HG03457 (cell line): ENCODE measurements around the gene MAN1B1.
"Not testable (repeated sequence)": the region's sequence is repeated elsewhere in the genome, so short reads cannot be mapped to it uniquely, and the experiment has no call there.

Experiments used
- ATAC-seq: cut with Tn5 transposase; IDR thresholded peaks from one replicate; pipeline ENCODE4 v1.9.1; 2021; ENCODE audit warnings: moderate number of reproducible peaks; ENCODE audit not compliant: unreplicated experiment

Gene MAN1B1

DNA sequence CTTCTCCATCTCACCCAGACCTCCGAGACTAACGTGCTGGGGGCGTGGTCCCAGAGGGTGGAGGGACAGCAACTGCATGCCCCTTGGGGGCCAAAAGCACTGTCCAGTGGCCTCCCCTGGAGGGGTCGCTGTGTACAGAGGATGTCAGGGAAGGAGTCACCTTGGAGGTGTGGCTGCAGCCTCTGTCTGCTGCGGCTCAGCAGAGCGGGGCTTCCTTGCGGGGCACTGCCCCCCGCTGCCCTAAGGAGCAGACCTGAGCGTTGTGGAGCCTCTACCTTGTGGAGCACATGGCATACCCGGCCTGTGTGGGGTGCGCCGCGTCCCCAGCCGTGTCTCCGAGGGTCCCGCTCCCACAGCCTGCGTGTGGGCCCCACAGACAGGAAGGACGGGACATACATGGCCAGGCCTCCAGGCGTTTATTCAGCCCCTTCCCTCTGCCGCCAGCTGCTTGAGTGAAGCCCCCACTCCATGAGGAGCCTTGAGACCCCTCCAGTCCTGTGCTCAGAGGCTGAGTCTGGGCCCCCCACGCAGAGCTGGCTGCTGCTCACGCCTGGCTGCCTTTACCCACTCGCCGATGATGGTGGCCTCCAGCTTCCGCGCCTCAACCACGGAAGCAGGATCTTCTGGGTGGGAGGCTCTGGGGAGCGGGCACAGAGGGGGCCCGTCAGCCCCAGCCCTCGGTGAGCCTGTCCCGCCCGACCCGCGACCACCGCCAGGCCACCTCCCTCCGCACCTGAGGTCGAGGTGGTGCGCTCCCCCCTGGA lies 23.5 kb downstream of the MAN1B1 start:
- no peak for ATAC-seq

DNA sequence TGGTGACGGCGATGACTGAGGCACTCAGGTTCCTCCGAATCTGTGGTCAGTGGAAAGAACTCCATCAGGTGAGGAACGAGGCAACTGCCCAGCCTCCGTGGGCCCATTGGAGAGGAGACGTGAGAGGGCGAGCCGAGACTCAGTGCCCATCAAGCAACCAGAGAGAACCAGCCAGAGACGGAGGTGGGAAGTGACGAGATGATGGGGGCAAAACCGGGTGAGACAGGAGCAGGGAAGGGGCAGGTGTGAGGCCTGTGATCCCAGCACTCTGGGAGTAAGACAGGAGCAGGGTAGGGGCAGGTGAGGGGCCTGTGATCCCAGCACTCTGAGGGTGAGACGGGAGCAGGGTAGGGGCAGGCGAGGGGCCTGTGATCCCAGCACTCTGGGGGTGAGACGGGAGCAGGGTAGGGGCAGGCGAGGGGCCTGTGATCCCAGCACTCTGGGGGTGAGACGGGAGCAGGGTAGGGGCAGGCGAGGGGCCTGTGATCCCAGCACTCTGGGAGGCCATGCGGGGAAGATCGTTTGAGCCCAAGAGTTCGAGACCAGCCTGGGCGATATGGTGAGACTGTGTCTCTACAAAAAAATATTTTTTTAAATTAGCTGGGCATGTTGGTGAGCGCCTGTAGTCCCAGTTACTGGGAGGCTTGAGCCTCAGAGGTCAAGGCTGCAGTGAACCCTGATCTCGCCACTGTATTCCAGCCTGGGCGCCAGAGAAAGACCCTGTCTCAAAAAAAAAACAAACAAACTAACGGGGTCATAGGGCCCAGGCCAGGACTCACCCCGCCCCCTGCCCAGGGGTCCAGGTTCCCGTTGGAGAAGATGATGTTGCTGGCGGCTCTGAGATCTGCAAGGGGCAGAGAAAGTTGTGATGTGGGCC lies 24.4 kb downstream of the MAN1B1 start:
- no peak for ATAC-seq

DNA sequence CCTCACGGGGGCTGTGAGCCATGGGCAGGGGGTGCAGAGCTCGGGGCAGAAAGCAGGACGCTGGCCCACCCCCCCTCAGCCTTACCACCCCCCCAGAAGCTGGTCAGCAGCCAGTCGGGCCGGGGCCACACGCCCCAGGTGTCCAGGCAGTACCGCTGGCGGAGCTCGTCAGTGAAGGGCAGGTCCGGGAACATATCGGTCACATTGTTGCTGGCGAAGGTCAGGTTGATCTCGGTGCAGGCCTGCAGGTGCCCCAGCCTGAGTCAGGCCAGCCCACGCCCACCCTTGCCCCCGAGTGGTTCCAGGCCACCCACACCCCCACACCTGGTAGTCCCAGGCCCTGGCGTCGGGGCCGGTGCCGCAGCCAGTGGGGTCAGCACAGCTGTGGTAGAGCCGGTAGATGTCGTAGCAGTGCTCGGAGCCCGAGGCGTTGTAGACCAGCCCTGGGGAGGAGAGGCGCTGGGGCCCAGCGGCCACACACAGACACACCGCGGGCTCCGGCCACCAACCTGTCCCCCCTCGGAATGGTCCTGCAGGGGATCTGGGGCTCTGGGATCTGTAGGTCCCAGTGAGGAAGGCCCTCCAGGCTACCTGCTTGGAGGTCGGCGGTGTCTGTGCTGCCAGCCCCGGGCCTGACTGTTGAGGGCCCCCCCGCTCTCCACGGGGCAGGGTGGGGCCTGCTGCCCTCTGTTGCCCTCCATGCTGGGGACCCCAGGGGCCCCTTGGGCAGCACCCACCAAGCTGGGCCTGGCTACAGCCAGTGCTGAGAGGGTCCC lies 25.2 kb downstream of the MAN1B1 start:
- no peak for ATAC-seq

DNA sequence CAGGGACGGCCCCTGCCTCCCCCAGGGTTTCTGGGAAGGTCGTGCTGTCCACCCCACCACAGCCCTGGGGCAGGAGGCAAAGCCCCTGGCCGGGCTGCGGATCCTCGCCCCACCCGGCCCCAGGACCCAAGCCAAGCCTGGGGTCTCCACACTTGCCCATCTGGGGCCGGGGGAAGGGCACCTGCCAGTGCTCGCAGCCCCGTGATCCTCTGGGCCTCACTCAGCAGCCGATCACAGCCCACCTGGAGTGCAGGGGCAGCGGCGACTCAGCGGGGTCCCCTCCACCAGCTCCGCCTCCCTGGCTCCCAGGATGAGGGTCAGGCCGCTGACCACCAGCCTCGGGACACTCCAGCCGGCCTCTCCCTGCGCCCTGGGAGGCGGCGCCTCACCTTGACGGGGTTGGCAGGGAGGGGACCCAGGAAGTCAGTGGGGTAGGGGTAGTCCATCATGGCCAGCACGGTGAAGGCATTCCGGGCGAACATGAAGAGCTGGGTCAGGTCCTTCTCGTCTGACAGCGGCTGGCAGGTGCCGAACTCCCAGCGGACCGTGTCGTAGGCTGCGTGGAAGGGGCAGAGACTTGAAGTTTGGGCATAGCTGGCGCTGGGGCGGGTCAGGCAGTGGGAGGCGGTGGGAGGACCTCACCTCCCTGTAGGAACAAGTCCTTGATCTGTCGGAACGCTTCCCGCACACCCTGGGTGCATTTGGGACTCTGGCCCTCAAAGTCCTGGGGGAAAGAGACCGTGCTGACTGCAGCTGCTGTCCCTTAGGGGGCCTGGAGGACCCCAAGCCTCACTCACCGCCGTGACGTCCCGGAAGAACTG lies 26.0 kb downstream of the MAN1B1 start:
- ATAC-seq: no peak

DNA sequence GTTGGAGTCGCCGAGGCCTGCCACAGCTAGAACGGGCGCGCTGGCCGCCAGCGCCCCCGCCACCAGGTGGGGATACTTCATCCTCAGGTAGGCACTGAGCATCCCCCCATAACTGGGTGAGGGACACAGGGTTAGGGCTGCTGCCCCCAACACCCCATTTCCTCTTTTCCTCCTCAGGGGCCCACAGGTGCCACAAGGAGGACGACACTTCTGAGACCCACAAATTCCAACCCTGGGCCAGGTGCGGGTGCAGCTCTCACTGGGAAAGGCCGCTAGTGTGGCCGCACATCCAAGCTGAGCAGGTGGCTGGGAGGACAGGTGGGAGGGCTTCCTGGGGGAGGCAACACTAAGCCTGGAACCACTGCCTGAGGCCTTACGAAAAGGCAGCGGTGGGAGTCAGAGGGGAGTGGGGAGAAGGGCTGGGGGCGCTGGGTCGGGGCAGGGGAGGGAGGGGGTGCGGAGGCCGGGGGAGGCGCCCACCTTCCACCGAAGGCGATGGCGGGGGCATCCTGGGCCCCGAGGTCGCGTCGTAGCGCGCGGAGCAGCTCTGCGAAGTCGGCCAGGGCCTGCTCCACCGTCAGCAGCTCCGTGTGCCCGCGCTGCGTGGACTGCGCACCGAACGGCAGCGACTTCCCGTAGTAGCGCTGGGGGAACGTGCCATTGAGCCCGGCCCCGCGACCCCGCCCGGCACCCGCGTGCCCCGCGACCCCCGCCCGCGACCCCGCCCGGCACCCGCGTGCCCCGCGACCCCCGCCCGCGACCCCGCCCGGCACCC lies 26.8 kb downstream of the MAN1B1 start:
- ATAC-seq: no peak

DNA sequence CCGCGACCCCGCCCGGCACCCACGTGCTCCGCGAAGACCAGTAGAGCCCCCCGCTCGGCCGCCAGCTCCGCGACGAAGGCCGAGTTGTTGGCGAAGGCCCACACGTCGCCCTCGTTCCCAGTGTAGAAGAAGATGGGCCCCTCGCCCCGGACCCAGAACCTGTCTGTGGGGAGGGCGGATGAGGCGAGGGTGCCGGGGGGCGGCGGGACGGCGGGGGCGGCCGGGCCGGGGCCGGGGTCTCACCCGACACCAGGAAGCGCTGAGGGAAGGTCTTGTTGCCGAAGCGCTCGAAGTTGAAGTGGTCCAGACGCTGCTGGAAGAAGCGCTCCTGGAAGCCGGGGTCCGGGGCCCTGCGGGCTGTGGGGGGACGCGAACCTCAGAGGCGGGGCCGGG lies 27.4 kb downstream of the MAN1B1 start:
- no peak for ATAC-seq

DNA sequence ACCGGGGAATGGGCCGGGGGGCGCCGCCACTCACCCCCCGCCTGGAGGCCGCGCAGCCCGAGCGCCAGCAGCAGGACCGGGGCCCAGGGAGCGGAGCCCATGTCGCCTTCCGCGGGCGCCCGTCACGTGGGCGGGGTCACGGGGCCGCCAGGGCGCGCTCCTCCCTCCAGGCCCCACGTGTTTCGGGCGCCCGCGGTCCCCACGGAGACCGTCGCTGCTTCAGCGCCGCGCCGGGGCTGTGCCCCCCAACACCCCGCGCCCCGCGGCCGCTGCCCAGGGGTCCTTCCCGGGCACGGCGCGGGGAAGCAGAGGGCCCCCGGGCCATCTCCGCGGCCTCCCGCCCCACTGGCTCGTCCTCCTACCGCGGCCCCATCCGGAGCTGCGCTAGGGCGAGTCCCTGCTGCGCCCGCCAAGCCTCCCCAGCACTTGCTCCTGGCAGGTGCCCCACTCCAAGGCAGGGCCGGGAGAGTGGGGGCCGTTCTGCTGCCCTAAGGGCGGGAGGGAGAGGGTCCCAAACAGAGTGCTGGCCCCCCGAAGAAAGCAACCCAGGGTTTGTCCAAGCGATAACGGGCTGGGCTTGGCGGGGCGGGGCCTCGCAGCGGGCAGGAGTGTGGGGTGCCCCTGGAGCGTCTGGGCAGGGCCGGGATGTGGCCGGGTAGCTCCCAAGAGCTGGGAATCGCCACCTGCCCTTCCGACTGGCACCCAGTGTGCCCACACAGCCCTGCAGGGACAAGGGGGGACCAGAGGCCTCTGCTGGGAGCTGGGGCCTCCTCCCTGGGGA lies 28.0 kb downstream of the MAN1B1 start, which contains the start of gene DPP7:
DPP7 (minus strand) TSS at position 121 of the 781 bp plus-strand sequence; CDS start at position 101, 20 bp downstream.
- no peak for ATAC-seq

DNA sequence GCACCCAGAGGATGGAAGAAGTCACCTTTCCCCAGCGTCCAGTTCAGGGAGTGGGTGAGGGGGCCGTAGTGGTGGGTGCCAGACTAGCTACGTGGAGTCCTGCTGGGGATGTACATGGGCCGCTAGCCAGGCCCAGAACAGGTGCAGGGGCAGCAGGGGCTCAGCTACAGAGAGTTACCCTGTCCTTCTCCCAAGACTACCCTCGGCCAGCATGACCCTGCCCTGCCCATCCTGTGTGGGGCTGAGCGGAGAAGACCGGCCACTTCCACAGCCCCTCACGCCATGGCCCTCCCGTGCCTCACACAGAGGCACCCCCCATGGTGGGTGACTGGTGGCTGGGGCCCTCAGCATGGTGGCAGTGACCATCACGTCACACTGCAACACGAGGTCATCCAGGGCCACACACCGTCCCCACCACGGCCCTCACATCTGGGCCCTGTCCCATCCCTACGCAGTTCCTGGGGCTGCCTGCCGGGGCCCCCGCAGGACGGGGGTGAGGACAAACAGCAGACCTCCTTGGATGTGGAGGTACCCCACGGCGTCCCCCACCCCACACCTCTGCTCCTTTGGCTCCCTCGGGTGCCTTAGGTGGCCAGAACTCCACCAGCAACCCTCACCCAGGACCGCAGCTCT lies 28.7 kb downstream of the MAN1B1 start:
- ATAC-seq: no peak

DNA sequence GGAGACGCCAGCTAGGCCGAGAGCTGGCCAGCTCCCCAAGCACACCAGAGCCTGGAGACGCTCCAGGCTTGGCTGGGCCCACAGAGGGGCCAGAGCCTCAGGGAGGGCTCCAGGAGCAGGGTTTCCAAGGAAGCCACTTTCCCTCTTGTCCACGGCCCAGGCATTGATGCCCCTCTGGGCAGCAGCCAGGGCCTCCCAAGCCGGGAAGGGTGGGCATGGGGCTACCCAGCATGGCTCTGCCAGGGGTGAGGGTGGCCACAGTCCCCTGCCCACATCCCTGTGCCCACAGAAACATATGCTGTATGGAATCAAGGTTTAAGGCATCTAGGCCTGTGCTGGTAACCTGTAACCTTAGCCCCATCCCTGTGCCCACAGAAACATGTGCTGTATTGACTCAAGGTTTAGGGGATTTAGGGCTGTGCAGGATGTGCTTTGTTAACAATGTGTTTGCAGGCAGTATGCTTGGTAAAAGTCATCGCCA lies 29.3 kb downstream of the MAN1B1 start:
- no peak for ATAC-seq

DNA sequence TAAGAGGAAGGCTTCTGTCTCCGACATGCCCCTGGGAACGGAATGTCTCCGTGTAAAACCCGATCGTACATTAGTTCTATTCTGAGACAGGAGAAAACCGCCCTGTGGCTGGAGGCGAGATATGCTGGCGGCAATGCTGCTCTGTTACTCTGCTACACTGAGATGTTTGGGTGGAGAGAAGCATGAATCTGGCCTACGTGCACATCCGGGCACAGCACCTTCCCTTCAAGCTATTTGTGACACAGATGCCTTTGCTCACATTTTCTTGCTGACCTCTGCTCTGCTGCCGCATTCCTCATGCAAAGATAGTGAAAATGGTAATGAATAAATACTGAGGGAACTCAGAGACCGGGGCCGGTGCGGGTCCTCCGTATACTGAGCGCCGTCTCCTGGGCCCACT lies 29.9 kb downstream of the MAN1B1 start:
- ATAC-seq: no peak

DNA sequence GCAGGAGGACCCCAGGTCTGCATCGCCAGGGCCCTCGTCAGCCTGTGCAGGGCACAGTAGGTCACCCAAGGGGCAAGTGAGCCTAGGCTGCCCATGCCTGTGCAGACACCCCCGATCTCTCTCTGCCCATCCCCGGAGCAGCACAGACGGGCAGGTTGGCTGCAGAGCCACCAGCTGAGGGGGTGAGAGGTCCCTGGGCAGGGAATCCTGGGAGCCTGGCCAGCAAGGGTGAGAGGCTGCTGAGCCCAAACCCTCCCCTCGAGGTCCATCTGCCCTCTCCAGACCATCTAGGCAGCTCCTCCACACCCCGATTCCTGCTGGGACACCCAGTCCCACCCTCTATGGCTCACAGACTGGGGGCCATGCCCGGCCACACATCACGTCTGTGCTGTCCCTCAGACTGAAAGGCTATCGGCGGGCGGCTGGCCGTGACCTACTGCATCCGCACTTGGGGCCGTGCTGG lies 30.5 kb downstream of the MAN1B1 start:
- no peak for ATAC-seq

DNA sequence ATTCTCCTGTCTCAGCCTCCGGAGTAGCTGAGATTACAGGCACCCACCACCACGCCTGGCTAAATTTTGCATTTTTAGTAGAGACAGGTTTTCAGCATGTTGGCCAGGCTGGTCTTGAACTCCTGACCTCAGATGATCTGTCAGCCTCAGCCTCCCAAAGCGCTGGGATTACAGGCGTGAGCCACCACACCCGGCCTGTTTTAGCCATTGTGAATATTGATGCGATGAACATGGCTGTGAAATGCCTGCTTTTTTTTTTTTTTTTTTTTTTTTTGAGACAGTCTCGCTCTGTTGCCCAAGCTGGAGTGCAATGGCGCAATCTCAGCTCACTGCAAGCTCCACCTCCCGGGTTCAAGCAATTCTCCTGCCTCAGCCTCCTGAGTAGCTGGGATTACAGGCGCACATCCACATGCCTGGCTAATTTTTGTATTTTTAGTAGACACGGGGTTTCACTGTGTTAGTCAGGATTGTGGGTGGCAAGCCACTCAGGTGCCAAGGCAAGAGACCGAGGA lies 31.4 kb downstream of the MAN1B1 start:
- ATAC-seq: not testable (repeated sequence)

DNA sequence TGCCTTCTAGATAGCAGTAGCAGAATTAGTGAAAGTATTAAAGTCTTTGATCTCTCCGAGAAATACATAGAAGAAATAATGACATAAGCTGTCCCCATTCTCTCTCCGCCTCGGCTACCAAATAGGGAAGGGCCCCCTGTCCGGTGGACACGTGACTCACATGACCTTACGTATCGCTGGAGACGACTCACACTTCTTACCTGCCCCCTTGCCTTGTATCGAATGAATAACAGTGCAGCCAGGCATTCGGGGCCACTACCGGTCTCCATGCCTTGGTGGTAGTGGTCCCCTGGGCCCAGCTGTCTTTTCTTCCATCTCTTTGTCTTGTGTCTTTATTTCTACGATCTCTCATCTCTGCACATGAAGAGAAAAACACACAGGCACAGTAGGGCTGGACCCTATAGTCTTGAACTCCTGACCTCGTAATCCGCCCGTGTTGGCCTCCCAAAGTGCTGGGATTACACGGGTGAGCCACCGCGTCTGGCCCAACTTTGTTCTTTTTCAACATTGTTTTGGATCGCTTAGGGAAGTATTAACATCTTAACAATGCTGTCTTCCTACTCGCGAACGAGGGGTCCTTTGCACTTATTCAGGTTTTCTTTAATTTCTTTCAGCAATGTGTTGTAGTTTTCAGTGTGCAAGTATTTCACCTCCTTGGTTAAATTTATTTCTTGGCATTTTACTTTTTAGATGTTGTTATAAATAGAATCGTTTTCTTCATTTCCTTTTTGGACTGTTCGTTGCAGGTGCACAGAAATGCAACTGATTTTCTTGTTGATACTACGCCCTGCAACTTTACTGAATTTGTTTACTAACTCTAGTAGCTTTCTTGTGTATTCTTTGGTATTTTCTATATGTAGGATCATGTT lies 35.4 kb downstream of the MAN1B1 start:
- ATAC-seq: not testable (repeated sequence)

DNA sequence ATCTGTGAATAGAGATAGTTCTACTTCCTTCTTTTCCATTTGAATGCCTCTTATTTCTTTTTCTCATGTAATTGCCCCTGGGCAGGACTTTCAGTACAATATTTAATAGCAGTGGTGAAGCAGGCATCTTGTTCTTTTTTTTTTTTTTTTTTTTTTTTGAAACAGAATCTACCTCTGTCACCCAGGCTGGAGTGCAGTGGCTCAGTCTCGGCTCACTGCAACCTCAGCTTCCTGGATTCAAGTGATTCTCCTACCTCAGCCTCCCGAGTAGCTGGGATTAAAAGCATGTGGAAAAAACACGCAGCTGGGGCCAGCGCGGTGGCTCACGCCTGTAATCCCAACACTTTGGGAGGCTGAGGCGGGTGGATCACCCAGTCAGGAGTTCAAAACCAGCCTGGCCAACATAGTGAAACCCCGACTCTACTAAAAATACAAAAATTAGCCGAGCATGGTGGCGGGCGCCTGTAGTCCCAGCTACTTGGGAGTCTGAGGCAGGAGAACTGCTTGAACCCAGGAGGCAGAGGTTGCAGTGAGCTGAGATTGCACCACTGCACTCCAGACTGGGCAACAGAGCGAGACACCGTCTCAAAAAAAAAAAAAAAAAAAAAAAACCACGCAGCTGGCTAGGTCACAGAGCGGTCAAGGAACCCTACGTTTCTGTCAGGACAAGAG lies 36.1 kb downstream of the MAN1B1 start:
- ATAC-seq: not testable (repeated sequence)

DNA sequence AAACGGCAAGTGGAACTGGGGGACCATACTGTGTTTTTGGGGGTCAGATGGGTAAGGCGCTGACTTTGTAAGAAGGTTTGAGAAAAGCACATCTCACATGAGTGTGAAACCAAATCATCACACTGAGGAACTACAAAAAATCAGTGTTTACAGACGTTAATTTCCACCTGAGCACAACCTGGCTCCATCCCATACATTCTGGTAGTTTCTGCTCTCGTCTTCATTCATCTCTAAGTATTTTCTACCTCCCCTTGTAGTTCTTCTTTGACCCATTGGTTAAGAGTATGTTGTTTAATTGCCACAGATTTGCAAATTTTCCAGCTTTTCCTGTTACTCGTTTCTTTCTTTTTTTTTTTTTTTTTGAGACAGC lies 36.7 kb downstream of the MAN1B1 start:
- ATAC-seq: no peak

DNA sequence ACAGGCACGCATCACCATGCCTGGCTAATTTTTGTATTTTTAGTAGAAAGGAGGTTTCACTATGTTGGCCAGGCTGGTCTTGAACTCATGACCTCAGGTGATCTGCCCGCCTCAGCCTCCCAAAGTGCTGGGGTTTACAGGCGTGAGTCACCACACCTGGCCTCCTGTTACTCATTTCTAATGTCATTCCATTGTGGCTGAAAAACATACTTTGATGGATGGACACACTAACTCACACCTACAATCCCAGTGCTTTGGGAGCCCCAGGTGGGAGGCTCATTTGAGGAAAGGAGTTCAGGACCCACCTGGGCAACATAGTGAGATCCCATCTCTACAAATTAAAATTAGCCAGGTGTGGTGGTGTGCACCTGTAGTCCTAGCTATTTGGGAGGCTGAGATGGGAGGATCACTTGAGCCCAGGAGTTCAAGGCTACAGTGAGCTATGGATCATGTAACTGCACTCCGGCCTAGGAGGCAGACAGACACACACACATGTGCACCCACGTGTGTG lies 37.2 kb downstream of the MAN1B1 start:
- ATAC-seq: not testable (repeated sequence)
